NCI-H128 (cell line): ENCODE results near the gene CHD8.
"Not testable (repeated sequence)": the region's sequence is repeated elsewhere in the genome, so short reads cannot be mapped to it uniquely, and the experiment has no call there.

Source experiments
- DNase-seq: peaks from one replicate; lab custom pipeline; 2025; ENCODE audit not compliant: unreplicated experiment; lab: John Stamatoyannopoulos, UW

Gene CHD8

DNA sequence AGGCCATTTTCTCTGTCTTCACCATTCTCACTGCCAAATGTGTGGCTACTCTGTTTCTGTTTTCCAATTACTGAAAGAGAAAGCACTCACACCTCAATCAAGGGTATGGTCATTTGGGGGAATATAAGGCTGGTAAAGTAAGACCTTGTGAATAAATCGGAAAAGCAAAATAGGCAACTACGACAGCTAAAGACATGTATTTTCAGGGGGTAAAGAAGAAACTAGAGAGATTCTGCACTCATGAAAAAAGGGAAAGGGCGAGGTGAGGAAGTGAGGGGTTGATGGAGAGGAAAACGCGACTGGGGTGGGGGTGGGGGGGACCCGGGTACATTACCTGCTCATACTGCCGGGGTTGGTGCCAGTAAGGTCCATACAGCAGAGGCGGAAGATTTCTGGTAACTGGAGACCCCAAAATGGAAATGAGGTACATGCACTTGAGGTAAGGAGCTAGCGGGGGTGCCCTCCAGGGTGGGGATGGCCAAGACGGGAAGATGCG lies 19.3 kb downstream of the CHD8 start:
- DNase-seq, result no peak

DNA sequence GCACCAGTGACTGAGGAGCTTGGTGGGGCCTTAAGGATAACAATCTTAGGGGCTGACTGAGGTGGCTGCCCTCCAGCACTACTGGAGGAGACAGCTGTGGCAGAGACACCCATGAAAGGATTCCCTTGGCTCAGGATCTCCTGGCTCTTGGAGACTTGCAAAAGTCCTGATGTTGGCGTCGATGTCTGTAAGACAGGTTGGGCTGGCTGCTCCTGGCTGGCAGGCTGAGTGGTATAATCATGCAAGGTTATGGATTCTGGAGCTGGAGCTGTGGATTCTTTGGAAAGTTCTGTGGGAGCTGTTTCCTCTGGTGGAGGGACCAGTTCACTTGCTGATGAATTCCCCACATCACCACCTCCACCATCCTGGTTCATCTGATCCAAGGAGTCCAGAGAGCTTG lies 24.8 kb downstream of the CHD8 start:
- no peak for DNase-seq

DNA sequence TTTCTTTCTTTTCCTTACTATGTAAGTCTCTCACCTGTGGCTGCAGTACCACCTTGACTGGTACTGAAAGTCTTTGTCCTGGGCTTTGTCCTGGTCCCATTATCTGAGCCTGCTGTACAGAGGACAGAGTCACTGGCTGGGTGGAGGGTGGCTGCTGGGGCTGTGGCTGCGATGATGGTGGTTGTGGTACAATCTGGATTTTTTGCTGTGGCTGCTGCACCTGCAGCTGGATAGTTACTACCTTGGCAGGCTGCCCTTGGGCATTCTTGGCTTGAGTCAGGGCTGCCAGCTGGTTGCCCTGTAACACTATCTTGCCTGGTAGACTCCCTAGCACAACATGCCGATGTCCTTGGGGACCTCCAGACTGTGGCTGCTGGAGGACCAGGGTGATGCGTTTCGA lies 27.0 kb downstream of the CHD8 start:
- peak; percentile 24 for DNase-seq

DNA sequence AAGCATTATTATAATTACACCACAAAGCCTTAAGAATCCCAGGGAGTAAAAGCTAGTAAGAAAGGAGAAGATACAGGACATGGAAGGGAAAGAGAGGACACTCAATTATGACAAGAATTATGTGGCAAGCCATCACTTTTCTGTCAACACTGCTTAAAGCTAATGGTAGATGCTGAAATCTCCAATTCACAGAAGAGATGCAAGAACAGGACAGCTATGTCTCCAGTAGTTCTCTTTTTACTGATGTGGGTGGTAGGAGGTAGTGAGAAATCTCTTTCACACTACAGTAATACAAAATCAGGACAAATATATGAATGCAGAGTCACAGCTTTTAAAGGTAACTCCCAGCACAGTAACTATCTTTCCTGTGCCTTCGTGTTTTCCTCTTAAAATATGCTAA lies 29.2 kb downstream of the CHD8 start:
- DNase-seq, result no peak

DNA sequence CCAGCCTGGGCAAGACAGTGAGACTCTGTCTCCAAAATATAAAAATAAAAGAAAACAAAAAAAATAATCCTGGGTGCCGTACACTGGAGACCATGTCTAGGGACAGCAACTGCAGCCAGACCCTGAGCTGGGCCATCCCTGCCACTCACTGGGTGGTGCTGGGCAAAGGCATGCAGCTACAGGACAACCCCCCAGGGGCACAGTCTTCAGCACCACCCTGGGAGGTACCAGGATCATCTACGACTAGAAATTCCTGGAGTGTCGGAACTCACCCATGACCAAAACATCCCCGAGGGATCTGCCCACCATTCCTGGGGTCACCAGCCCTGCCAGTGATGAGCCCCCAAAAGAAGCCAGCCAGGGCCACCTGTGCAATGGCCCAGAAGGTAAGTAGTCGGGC lies 36.4 kb downstream of the CHD8 start:
- no peak for DNase-seq

DNA sequence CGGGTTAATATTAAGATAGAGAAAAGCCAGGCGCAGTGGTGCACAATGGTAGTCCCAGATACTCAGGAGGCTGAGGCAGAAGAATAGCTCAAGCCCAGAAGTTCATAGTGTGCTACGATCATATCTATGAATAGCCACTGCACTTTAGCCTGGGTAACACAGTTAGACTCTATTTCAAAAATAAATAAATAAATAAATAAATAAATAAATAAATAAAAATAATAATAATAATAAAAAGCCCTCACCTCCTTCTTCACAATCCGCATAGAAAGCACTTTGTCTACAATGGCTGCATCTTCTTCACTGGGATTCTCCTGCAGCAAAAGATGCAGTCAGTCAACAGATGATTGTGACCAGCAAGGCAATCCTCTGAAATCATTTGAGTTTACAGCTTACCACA lies 40.6 kb downstream of the CHD8 start:
- DNase-seq, result no peak

DNA sequence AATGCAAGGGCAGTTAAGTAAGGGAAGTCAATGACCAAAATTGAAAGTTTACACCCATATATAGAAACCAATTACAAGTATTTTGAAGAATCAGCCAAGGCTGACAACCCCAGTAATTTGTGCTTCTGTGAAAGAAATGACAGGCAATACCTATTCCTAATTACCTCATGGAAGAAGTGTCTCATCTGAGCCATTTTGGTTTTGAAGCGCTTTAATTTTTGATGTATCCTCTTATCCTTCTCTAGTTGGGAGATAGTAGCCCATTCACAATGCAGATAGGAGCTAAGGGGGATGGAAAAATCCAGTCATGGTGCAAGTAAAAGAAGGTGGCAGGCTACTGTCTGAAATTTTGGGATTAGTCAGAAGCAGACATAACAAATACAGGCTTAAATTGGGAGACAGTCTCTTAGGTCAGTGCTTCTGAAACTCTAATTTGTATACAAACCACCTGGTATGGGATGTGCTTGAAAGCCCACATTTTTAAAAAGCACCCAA lies 41.7 kb downstream of the CHD8 start:
- DNase-seq, result no peak

DNA sequence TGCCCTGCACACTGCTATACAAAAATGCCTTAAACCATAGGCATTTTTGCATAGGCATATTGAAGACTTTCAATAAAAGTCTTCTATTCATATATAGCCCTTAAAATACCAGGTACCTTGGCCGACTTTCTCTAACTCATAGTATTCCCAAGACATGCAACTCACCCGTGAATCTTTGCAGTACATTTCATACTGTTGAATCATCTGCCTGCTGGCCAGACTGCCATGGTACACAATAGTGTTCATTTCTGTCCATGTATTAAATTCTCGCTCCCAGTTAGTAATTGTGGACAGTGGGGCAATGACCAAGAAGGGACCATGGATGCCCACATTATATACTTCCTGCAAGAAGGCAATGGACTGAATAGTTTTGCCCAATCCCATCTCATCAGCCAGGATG lies 47.8 kb downstream of the CHD8 start:
- no peak for DNase-seq

DNA sequence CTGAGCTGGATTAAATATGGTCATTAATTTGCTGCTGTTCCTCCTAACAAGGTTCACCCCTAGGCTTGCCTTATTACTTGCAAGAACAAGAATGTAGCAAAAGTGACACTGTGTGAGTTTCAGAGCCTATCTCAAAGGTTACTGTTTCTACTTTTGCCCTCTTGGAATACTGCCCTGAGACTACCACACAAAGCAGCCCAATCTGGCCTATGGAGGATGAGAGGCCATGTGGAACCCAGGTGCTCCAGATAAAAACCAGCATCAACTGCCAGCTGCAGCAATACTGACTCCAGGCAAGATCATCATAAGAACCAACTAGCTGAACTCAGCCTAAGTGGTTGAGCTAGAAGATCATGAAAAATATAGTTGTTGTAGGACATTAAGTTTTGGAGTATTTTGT lies 49.7 kb downstream of the CHD8 start:
- no peak for DNase-seq

DNA sequence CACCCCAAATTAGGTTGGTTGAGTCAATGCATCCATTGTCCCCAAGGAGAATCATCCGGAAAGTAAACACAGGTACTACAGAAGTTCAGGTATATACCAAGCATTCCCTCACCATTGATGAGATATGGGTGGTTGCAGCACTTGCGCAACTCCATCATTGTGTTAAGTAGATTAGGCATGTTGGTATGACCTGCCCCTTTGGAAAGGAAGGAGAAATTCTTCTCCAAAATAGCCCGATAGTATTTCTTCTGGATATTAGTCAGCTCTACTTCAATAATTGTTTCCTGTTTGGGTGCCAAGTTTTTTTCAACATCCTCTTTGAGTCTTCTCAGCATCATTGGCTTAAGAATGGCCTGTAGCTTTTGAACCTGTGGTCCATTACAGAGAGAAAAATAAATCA lies 50.8 kb downstream of the CHD8 start:
- DNase-seq, result no peak

DNA sequence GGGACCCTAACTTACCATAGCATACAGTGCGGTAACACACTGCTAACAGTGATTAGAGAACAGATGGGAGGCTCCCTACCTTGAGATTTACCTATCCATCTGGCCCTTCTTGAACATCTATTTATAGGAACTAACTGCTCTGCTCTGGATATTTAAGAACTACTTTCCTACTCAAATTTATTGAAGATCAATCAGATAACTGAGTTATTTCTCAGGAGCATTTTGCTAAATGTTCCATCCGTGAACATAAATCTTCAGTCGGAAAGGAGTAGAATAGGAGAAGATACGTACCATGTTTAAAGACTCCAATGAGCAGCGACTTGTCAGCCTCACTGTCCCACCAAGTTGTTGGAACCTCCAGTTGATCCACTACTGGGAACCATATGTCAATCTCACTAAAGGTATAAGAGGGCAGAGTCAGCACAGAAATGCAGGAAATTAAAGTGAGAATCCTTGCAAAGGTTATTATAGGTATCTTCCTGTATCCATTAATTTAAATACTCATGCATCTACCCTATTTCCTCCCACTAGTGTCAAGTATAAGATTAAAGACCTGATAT lies 56.5 kb downstream of the CHD8 start:
- no peak for DNase-seq

DNA sequence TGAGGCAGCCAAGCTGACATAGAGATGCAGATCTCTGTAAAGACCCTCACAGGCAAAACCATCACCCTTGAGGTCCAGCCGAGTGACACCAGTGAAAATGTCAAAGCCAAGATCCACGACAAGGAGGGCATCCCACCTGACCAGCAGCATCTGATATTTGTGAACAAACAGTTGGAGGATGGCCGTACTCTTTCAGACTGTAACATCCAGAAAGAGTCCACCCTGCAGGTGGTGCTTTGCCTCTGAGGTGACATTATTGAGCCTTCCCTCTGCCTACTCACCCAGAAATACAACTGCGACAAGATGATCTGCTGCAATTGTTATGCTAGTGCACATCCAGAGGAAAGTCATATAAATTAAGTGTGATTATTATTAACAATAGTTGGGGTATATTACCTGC lies 57.0 kb downstream of the CHD8 start:
- no peak for DNase-seq

DNA sequence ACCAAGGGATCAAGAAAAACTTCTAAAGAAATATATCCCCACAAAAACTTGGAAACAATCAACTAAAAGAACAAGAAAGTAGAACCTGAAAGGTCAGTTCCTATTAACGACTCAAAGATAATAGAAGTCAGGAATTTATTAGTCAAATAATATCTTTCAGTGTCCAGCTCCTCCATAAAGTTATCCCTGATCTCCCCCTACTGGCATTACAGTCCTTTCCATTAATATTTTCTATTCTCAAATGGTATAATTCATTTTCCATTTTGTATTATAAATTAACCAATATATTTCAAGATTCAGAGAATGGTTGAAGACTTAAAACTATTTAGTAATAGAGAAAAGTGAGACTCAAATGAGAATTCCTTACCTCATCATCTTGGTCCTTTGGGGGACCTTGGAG lies 60.5 kb downstream of the CHD8 start:
- no peak for DNase-seq

DNA sequence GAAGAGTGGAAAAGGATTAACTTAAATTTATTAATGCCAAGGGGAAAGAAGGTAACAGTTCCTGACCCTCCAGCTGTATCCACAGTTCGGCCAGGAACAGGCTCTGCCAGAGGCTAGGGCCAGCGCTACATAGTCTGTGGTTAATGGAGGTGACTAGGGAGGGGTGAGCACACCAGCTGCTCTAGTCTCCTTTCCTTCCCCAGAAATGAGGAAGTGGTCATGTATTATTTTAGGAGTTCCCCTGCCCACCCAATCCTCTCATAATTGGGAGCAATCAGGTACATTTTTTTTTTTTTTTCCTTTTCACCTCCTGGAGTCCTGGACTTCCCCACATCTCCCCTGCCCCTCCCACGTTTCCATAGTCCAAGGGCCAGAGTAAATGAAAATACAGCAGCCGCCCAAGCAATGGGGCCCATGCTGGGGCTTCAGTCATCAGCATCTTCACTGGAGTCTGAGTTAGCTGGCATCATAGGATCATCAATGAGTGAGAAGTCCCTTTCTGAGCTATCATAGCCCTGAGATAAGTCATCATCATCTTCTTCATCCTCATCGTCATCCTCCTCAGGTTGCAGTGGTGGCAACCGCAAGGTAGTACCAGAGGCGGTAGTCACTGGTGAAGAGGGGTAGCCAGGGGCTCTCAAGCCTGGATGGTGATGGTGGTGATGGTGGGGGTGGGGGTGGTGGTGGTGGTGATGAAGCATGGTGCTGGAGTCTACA lies 70.6 kb downstream of the CHD8 start:
- no peak for DNase-seq

DNA sequence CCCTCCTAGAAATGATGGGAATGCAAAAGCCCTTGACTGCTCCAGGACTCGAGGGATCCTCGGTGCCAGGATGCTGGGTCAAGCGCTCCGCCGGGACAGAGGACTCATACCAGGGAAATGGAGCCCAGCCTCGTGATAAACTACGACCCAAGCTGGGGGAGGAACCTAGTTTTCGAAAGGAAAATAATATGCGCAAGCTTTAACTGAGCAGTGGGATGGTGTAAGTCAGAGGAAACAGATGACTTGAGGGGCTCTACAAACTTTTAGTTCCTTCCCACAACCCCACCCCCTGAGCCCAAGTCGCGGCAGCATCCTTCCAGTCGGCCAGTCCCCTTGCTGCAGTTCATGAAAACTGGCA lies 71.5 kb downstream of the CHD8 start:
- DNase-seq, result no peak

DNA sequence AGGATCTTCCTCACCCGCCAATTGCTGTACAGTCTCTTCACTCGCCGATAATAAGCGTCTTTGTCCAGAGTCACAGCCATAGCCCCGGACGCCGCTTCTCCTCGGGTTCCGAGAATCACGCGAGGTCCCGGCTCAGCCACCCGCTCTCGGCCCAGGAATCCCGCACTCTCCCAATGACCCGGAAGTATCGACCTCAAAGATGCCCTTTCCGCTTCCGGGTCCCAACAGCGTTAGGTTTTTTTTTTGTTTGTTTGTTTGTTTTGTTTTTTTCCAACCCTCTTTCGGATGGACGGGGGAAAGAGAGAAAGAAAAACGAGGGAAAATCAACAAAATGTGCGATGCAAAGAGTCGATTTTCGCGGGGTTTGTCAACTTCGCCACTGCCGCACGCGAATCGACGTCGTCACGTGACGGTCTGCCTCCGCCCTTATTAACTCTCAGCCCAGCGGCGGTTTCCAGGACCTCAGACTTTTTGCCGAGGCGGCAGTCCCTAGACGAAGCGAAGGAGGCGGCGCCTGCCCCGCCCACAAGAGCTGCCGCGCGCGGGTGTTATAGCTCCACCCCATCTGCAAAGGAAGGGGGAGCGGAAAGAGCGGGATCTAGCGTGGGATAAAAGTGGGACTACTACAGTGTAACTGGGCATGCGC lies 72.0 kb downstream of the CHD8 start, which contains the start of gene SUPT16H:
SUPT16H (minus strand) TSS at position 172 of the 646 bp plus-strand sequence; CDS start at position 80, 92 bp downstream.
- DNase-seq, result peak; percentile 92

DNA sequence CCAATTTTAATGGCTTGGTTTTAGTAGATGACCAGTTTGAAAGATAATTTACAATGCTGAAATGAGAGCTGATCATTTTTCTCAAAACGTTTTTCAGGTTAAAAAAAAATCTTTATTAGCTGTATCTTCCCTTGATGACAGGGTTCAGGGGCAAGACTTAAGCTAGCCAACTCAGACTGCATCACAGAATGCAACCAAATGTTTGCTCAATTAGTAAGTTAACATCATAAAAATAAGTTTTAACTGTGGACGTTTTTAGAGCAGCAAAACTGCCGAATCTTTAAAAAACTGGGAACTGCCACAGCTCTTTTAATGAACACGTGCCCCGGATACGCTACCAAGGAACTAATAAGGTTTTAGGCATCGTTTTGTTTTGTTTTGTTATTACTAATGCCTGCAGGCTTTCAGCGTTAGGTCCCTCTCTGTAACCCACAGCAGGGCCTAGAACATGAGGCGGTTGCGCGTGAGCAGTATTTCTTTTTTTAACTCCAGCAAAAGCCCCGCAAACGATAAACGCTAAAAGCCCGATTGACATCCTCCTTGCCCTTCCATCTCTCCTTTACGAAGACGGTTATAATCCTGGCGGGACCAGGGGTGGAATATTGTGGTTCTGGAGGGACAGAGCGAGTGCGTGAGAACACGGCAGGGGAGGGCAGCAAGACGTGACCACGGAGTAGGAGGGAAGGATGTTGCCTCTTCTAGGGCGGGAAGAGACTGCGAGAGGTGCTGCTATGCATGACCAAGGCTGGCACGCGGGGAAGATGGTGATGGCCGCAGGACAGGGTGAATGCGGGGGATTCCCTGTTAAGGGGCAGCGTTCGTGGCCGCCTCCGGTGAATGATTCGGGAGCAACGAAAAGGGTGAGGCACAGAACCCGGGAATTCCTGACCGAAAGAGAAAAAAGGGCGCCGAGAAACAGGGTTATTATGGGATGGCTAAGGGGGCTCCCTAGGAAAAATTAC lies 72.8 kb downstream of the CHD8 start:
- DNase-seq, result no peak

DNA sequence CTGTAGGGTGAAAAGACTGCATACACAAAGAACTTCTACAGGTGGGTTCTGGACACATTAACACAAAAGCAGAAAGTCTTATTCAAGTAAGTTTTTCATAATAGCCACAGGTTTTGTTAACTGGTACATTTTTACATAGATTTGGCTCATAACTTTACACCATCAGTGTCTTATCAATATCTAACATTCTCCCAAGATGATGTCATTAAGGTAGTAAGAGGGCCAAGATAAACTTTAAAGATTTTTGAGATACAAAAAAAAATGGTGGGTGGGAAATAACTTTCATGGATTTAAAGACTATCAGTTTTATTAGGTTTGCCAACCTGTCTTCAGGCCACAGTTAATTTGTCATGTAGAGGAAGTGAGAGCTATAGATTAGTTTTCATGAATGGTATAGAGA lies 73.8 kb downstream of the CHD8 start:
- no peak for DNase-seq

DNA sequence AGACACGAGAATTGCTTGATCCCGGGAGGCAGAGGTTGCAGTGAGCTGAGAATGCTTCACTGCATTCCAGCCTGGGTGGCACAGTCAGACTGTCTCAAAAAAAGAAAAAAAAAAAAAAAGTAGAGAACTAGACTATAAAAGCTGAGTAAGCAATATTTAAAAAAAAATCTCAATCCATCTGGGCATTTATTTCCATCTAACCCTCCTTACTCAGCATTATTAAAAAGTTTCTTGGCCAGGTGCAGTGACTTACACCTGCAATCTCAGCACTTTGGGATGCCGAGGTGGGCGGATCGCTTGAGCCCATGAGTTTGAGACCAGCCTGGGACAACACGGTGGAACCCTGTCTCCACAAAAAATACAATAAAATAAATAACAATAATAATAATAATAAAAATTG lies 76.6 kb downstream of the CHD8 start:
- no peak for DNase-seq

DNA sequence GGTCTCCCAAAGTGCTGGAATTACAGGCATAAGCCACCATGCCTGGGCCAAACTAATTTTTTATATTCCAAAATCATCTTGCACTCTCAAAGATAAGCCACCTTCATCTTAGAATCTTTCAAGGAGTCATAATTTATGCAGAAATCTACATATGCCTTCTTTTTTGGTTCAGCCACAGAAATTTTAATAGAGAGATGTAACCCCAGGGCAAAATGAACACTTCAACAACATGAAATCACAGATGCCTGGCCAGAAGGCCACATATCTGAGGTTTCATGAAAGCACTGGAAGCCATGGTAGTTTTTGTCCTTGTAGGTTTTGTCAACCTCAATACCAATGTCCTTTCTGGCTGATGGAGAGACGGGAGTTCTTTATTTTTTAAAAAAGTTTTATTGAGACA lies 81.9 kb downstream of the CHD8 start:
- DNase-seq, result no peak

DNA sequence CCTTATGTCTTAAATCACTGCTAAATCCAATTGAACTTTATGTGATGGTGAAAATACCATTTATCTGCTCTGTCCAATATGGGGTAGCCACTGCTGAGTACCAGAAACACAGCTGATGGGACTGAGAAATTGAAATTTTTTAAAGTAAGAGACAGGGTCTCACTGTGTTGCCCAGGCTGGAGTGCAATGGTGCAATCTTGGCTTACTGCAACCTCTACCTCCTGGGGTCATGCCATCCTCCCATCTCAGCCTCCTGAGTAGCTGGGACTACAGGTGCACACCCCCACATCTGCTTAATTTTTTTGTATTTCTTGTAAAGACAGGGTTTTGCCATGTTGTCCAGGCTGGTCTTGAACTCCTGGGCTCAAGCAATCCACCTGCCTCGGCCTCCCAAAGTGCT lies 83.1 kb downstream of the CHD8 start:
- DNase-seq, result not testable (repeated sequence)
